Activated CD4-positive, CD25-positive, alpha-beta regulatory T cell treated with anti-CD3 and anti-CD28 coated beads, Interleukin-2, amount 50 U/mL, for 24 hours (primary cell): Measurements from ENCODE around the gene RPLP1.

Experiments
- ATAC-seq, 2 donors: fragments of 150-1000 bp; cut with Tn5 transposase; one replicate each; pipeline ENCODE4 v1.10.0; 2021; ENCODE audit warnings: mild to moderate bottlenecking in 1 of 2, moderate library complexity in 1 of 2

The RPLP1 gene

GRCh38 chr15:69498987-69499386, 46.4 kb downstream of the RPLP1 start:
- ATAC-seq: no peak

- ATAC-seq: no peak
Observed at GRCh38 chr15:69499521-69500211, 47.0 kb downstream of the RPLP1 start.

- ATAC-seq: no peak
Observed at GRCh38 chr15:69500339-69500738, 47.7 kb downstream of the RPLP1 start.

- ATAC-seq: no peak
Observed at GRCh38 chr15:69501456-69501855, 48.8 kb downstream of the RPLP1 start.

- ATAC-seq: no peak
Observed at GRCh38 chr15:69502470-69503045, 49.9 kb downstream of the RPLP1 start.

GRCh38 chr15:69504352-69505040, 51.9 kb downstream of the RPLP1 start:
- ATAC-seq: no peak
